Measurements from ENCODE around the gene GPR3. TPM values are rescaled to one million over a fixed set of nuclear protein-coding genes. Genes with fewer than 3 reads are reported as not detected.

Gene GPR3
- total and polyA plus RNA-seq, 3 experiments from 2014 or later = 3.3 to 3.9 TPM; not detected in 1

- H3K9me3 ChIP-seq (ENCODE audit: low read length) = no peaks in the 10 kb centered on the region
- POLR2A ChIA-PET = interaction anchor here (1.3 kb wide), 1 partner anchor 18 kb away, joined by 4 read pairs; no protein-coding TSS in a partner anchor
- H3K36me3 Mint-ChIP-seq = peaks cover 16 to 92% (median 24%) of the 10 kb centered on the region in 3 donors
These were observed 20.1 kb downstream of the GPR3 start for GRCh38 chr1:27412502-27412901.

DNA sequence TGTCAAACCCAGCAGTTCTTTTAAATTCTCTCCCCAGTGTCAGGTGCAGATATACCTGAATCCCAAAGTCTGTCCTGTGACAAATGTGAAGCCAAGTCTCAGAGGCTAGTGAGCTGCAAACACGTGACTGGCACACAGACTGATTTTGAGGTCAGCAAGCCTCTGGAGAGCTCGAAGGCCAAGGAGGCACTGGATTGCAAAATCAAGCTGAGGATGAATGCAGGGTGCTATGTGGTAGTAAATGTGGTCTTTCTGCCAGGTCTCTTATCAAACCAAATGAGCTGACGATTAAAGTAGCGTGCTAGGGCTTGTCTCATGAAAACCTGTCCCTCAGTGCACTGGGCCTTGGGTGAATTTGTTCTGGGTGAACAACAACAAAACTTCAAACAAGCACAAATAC lies 20.6 kb downstream of the GPR3 start:
- CTCF ChIA-PET = interaction anchor here (1.2 kb wide), 1 partner anchor 47 kb away, joined by 5 read pairs; the partner anchor contains the start of gene MAP3K6

More at GRCh38 chr1:27412502-27412901, 20.1 kb downstream of the GPR3 start:
- Histone ChIP-seq H3K27ac (ENCODE audit: low read depth, low read length) (no peak overlapping the region), H3K4me3 (ENCODE audit: low read length) (no peak overlapping the region), H3K36me3 (ENCODE audit: insufficient read depth, low read length) (peaks cover 75% of the 10 kb centered on the region), H3K4me1 (ENCODE audit: insufficient read depth, low read length) (peaks cover 4% of the 10 kb centered on the region), H3K27me3 (ENCODE audit: insufficient read depth, low read length, poor library complexity, severe bottlenecking) (no peaks in the 10 kb centered on the region)
- H3K4me3 Mint-ChIP-seq = no peak overlapping the region
- no peaks in the 10 kb centered on the region for H3K9me3 Mint-ChIP-seq
- H3K4me1 Mint-ChIP-seq = peaks cover 17 to 19% (median 18%) of the 10 kb centered on the region in 3 donors
- H3K27me3 Mint-ChIP-seq = no peaks in the 10 kb centered on the region
- CTCF ChIA-PET = no interaction called here
- no peak for DNase-seq
- H3K27ac Mint-ChIP-seq = no peak overlapping the region

GRCh38 chr1:27414091-27414490 lies 21.7 kb downstream of the GPR3 start:
- Mint-ChIP-seq H3K9me3 (no peaks in the 10 kb centered on the region), H3K4me3 (no peak overlapping the region), H3K4me1 (peaks cover 27 to 34% (median 32%) of the 10 kb centered on the region in 3 donors), H3K27me3 (no peaks in the 10 kb centered on the region), H3K36me3 (peaks cover 16 to 93% (median 29%) of the 10 kb centered on the region in 3 donors), H3K27ac (peak overlapping the region in 2 of 8 donors; percentile 15 to 52)
- CTCF ChIA-PET = interaction anchor here (1.0 to 1.2 kb wide), 3 partner anchors 10 to 48 kb away, joined by 4 to 5 read pairs (median 4); partner anchors contain the start of gene MAP3K6
- Histone ChIP-seq H3K36me3 (ENCODE audit: insufficient read depth, low read length) (peaks cover 75% of the 10 kb centered on the region), H3K4me3 (ENCODE audit: low read length) (no peak overlapping the region), H3K27ac (ENCODE audit: low read depth, low read length) (no peak overlapping the region), H3K27me3 (ENCODE audit: insufficient read depth, low read length, poor library complexity, severe bottlenecking) (no peaks in the 10 kb centered on the region), H3K4me1 (ENCODE audit: insufficient read depth, low read length) (peaks cover 6% of the 10 kb centered on the region), H3K9me3 (ENCODE audit: low read length) (no peaks in the 10 kb centered on the region)
- POLR2A ChIA-PET = no interaction called here
- no peak for DNase-seq

More for the DNA sequence above, 20.6 kb downstream of the GPR3 start:
- H3K4me1 Mint-ChIP-seq = peaks cover 18 to 23% (median 22%) of the 10 kb centered on the region in 3 donors
- no peak overlapping the region for H3K4me3 Mint-ChIP-seq
- peak overlapping the region in 3 of 8 donors; percentile 36 to 91 (median 48) for H3K27ac Mint-ChIP-seq
- Histone ChIP-seq H3K9me3 (ENCODE audit: low read length) (no peaks in the 10 kb centered on the region), H3K27ac (ENCODE audit: low read depth, low read length) (no peak overlapping the region), H3K27me3 (ENCODE audit: insufficient read depth, low read length, poor library complexity, severe bottlenecking) (no peaks in the 10 kb centered on the region), H3K4me1 (ENCODE audit: insufficient read depth, low read length) (peaks cover 4% of the 10 kb centered on the region), H3K36me3 (ENCODE audit: insufficient read depth, low read length) (peaks cover 78% of the 10 kb centered on the region), H3K4me3 (ENCODE audit: low read length) (no peak overlapping the region)
- peaks cover 16 to 92% (median 24%) of the 10 kb centered on the region in 3 donors for H3K36me3 Mint-ChIP-seq
- POLR2A ChIA-PET = interaction anchor here (1.3 kb wide), 1 partner anchor 17 kb away, joined by 4 read pairs; no protein-coding TSS in a partner anchor
- no peak for DNase-seq
- H3K9me3 Mint-ChIP-seq = no peaks in the 10 kb centered on the region
- H3K27me3 Mint-ChIP-seq = no peaks in the 10 kb centered on the region

GRCh38 chr1:27416387-27417111 lies 24.1 kb downstream of the GPR3 start:
- peaks cover 23% of the 10 kb centered on the region for H3K4me1 ChIP-seq (ENCODE audit: insufficient read depth, low read length)
- no peaks in the 10 kb centered on the region for H3K27me3 ChIP-seq (ENCODE audit: insufficient read depth, low read length, poor library complexity, severe bottlenecking)
- Mint-ChIP-seq H3K9me3 (no peaks in the 10 kb centered on the region), H3K36me3 (peaks cover 16 to 78% (median 26%) of the 10 kb centered on the region in 3 donors), H3K4me3 (no peak overlapping the region), H3K27me3 (no peaks in the 10 kb centered on the region), H3K27ac (peak overlapping the region; percentile 32 to 79 (median 52)), H3K4me1 (peaks cover 30 to 48% (median 36%) of the 10 kb centered on the region in 3 donors)
- no peak overlapping the region for H3K4me3 ChIP-seq (ENCODE audit: low read length)
- H3K27ac ChIP-seq (ENCODE audit: low read depth, low read length) = no peak overlapping the region
- peaks cover 61% of the 10 kb centered on the region for H3K36me3 ChIP-seq (ENCODE audit: insufficient read depth, low read length)
- DNase-seq = peak in 3 of 5 donors; percentile 48 to 68 (median 53)
- CTCF ChIA-PET = interaction anchor here (0.7 to 1.4 kb wide), 11 partner anchors 9 to 246 kb away, joined by 3 to 6 read pairs (median 3); no protein-coding TSS in a partner anchor
- POLR2A ChIA-PET = no interaction called here
- H3K9me3 ChIP-seq (ENCODE audit: low read length) = no peaks in the 10 kb centered on the region

DNA sequence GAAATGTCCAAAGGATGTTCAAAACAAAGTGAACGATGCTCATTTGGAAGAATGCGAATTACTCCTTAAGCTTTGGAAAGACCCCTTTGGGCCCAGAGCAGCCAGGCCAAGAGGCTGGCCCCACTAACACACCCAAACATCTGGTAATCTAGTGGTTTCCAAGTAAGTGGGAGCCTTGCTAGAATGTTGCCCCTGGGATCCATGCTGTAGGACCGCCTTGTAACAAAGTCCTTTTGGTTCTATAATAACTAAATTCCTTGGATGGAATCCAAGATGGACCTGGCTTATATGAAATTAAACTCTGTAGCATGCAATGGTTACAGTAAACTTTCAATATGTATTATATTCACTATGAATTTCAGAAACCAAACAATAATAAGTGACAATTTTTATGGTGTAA lies 25.3 kb downstream of the GPR3 start:
- Mint-ChIP-seq H3K27me3 (no peaks in the 10 kb centered on the region), H3K36me3 (peaks cover 16 to 71% (median 26%) of the 10 kb centered on the region in 3 donors), H3K4me1 (peaks cover 38 to 57% (median 48%) of the 10 kb centered on the region in 3 donors), H3K9me3 (no peaks in the 10 kb centered on the region), H3K27ac (peak overlapping the region in 6 of 8 donors; percentile 24 to 89 (median 86)), H3K4me3 (no peak overlapping the region)
- Histone ChIP-seq H3K9me3 (ENCODE audit: low read length) (no peaks in the 10 kb centered on the region), H3K4me3 (ENCODE audit: low read length) (no peak overlapping the region), H3K27me3 (ENCODE audit: insufficient read depth, low read length, poor library complexity, severe bottlenecking) (no peaks in the 10 kb centered on the region), H3K4me1 (ENCODE audit: insufficient read depth, low read length) (peaks cover 32% of the 10 kb centered on the region), H3K36me3 (ENCODE audit: insufficient read depth, low read length) (peaks cover 50% of the 10 kb centered on the region), H3K27ac (ENCODE audit: low read depth, low read length) (peak overlapping the region; percentile 5)
- POLR2A ChIA-PET = interaction anchor here (0.6 kb wide), 1 partner anchor 304 kb away, joined by 7 read pairs; no protein-coding TSS in a partner anchor
- no peak for DNase-seq
- CTCF ChIA-PET = interaction anchor here (1.4 kb wide), 1 partner anchor 188 kb away, joined by 5 read pairs; no protein-coding TSS in a partner anchor

GRCh38 chr1:27418326-27419185 lies 26.1 kb downstream of the GPR3 start:
- no peaks in the 10 kb centered on the region for H3K9me3 Mint-ChIP-seq
- H3K4me3 ChIP-seq (ENCODE audit: low read length) = no peak overlapping the region
- ChIA-PET POLR2A (no interaction called here), CTCF (interaction anchor here (1.0 kb wide), 1 partner anchor 15 kb away, joined by 4 read pairs; no protein-coding TSS in a partner anchor)
- H3K36me3 ChIP-seq (ENCODE audit: insufficient read depth, low read length) = peaks cover 42% of the 10 kb centered on the region
- no peaks in the 10 kb centered on the region for H3K27me3 Mint-ChIP-seq
- peaks cover 39% of the 10 kb centered on the region for H3K4me1 ChIP-seq (ENCODE audit: insufficient read depth, low read length)
- peaks cover 39 to 60% (median 51%) of the 10 kb centered on the region in 3 donors for H3K4me1 Mint-ChIP-seq
- peak overlapping the region; percentile 53 to 94 (median 86) for H3K27ac Mint-ChIP-seq
- peak overlapping the region in 3 of 7 donors; percentile 33 to 46 (median 44) for H3K4me3 Mint-ChIP-seq
- peak in 2 of 5 donors; percentile 21 to 64 for DNase-seq
- no peaks in the 10 kb centered on the region for H3K27me3 ChIP-seq (ENCODE audit: insufficient read depth, low read length, poor library complexity, severe bottlenecking)
- peak overlapping the region; percentile 5 for H3K27ac ChIP-seq (ENCODE audit: low read depth, low read length)
- peaks cover 16 to 63% (median 24%) of the 10 kb centered on the region in 3 donors for H3K36me3 Mint-ChIP-seq
- no peaks in the 10 kb centered on the region for H3K9me3 ChIP-seq (ENCODE audit: low read length)

GRCh38 chr1:27423709-27424108 lies 31.3 kb downstream of the GPR3 start:
- Histone ChIP-seq H3K27ac (ENCODE audit: low read depth, low read length) (no peak overlapping the region), H3K27me3 (ENCODE audit: insufficient read depth, low read length, poor library complexity, severe bottlenecking) (no peaks in the 10 kb centered on the region), H3K36me3 (ENCODE audit: insufficient read depth, low read length) (peaks cover 10% of the 10 kb centered on the region), H3K4me1 (ENCODE audit: insufficient read depth, low read length) (peaks cover 71% of the 10 kb centered on the region), H3K4me3 (ENCODE audit: low read length) (no peak overlapping the region), H3K9me3 (ENCODE audit: low read length) (no peaks in the 10 kb centered on the region)
- Mint-ChIP-seq H3K27ac (peak overlapping the region in 6 of 8 donors; percentile 19 to 72 (median 58)), H3K36me3 (peaks cover 0 to 53% (median 14%) of the 10 kb centered on the region in 3 donors), H3K4me1 (peaks cover 42 to 72% (median 61%) of the 10 kb centered on the region in 3 donors), H3K4me3 (peak overlapping the region in 1 of 7 donors; percentile 34), H3K27me3 (no peaks in the 10 kb centered on the region), H3K9me3 (no peaks in the 10 kb centered on the region)
- no peak for DNase-seq
- CTCF ChIA-PET = interaction anchor here (0.6 to 0.9 kb wide), 2 partner anchors 10 to 44 kb away, joined by 3 to 4 read pairs; no protein-coding TSS in a partner anchor
- POLR2A ChIA-PET = interaction anchor here (0.5 kb wide), 1 partner anchor 14 kb away, joined by 3 read pairs; no protein-coding TSS in a partner anchor

Data from CD8-positive, alpha-beta memory T cell (primary cell).